Ovary (tissue), 3 donors: ENCODE measurements around the gene MASP1.

Experiments used
- POLR2A ChIP-seq: fragments of 450-650 bp; IDR thresholded peaks from one replicate; pipeline ENCODE4 v1.6.1; 2017; ENCODE audit warnings: antibody characterized with exemption, mild to moderate bottlenecking, moderate library complexity
- TF ChIP-seq, protein P1 (sequence below), 3 donors: fragments of 450-650 bp in 2 of 3; fragments of 200-600 bp in 1 of 3; IDR thresholded peaks; one replicate each; pipeline versions ENCODE4 v1.5.1 to v1.8.0; 2016 to 2022; ENCODE audit warnings: antibody characterized with exemption in 3 of 3, mild to moderate bottlenecking in 1 of 3
- donor health status: DM: no; HTN: no; CAD: no.

DNA sequence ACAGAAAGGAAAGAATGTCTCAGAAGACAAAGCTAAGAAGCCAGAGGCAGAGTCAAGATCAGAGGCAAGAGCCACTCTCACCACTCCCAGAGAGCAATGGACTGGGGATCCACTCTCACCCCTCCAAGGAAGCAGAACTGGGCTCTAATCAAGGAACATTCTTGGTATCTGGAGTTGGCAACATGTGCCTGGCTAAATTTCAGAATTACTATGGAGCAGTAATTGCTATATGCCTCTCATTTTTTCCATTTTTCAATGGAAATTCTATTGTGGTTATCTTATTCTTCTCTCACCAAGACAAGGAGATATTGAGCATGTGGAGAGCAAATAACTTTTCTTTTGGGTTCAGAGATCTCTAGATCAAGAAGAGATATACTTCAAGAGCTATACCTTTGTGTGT, 22.1 kb downstream of the MASP1 start:
- TF ChIP-seq, protein P1, sequence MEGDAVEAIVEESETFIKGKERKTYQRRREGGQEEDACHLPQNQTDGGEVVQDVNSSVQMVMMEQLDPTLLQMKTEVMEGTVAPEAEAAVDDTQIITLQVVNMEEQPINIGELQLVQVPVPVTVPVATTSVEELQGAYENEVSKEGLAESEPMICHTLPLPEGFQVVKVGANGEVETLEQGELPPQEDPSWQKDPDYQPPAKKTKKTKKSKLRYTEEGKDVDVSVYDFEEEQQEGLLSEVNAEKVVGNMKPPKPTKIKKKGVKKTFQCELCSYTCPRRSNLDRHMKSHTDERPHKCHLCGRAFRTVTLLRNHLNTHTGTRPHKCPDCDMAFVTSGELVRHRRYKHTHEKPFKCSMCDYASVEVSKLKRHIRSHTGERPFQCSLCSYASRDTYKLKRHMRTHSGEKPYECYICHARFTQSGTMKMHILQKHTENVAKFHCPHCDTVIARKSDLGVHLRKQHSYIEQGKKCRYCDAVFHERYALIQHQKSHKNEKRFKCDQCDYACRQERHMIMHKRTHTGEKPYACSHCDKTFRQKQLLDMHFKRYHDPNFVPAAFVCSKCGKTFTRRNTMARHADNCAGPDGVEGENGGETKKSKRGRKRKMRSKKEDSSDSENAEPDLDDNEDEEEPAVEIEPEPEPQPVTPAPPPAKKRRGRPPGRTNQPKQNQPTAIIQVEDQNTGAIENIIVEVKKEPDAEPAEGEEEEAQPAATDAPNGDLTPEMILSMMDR (IDR thresholded peaks at IDR 0.05): no peak
- TF ChIP-seq POLR2A: no peak
